Kidney (tissue), 14 donors: ENCODE results near the gene C22orf31. TPM values are rescaled to one million over a fixed set of nuclear protein-coding genes. Genes with fewer than 3 reads are reported as not detected.

Experiments used
- DNase-seq, 5 donors: peaks; one replicate each; pipeline ENCODE4 v3.0.0-alpha.2; 2013 to 2020
- FAIRE-seq: peaks from 2 replicates; lab custom pipeline; 2012; peaks lifted over from hg19 to GRCh38; lab: Jason Lieb, UNC
- H3K27ac ChIP-seq, 2 donors: one replicate each; pipeline ENCODE4 v1.7.0; 2013; ENCODE audit warnings: low read depth in 2 of 2, low read length in 2 of 2, inconsistent platforms in 1 of 2
- H3K27me3 ChIP-seq: one replicate; pipeline ENCODE4 v1.7.1; 2013; ENCODE audit warnings: low read length, inconsistent platforms; ENCODE audit not compliant: control insufficient read depth, insufficient read depth
- H3K36me3 ChIP-seq, 3 donors: one replicate each; pipeline versions ENCODE4 v1.7.0 to v1.7.1; 2013; ENCODE audit warnings: low read length in 3 of 3, control low read depth in 1 of 3, inconsistent platforms in 1 of 3; ENCODE audit not compliant: insufficient read depth in 3 of 3, control insufficient read depth in 2 of 3
- H3K4me1 ChIP-seq, 3 donors: one replicate each; pipeline versions ENCODE4 v1.7.0 to v1.7.1; 2013; ENCODE audit warnings: low read length in 3 of 3, inconsistent platforms in 1 of 3, low read depth in 1 of 3; ENCODE audit not compliant: control insufficient read depth in 2 of 3, insufficient read depth in 2 of 3
- H3K4me3 ChIP-seq, 3 donors: one replicate each; pipeline versions ENCODE4 v1.7.0 to v1.8.1; 2013; ENCODE audit warnings: low read length in 3 of 3, control low read depth in 1 of 3, inconsistent platforms in 1 of 3
- H3K9ac ChIP-seq, 3 donors: one replicate each; pipeline versions ENCODE4 v1.7.0 to v1.7.1; 2013; ENCODE audit warnings: low read length in 3 of 3, control low read depth in 1 of 3, inconsistent platforms in 1 of 3
- H3K9me3 ChIP-seq, 3 donors: one replicate each; pipeline versions ENCODE4 v1.7.0 to v1.7.1; 2013; ENCODE audit warnings: low read length in 3 of 3, control low read depth in 1 of 3, inconsistent platforms in 1 of 3; ENCODE audit not compliant: control insufficient read depth in 2 of 3, insufficient read depth in 1 of 3
- CTCF ChIP-seq: IDR thresholded peaks from 3 replicates; pipeline ENCODE4 v1.5.1; 2012; ENCODE audit warnings: mild to moderate bottlenecking, moderate library complexity, borderline replicate concordance; ENCODE audit not compliant: insufficient read depth; ENCODE audit errors: extremely low read depth
- intact Hi-C: fragments of 100-400 bp; cut with DNase I; formaldehyde crosslinking; loops from one replicate; pipeline ENCODE4 v1.11.1; 2022
- polyA plus RNA-seq: library from polyadenylated mRNA; stranded (reverse); fragments of 350-450 nt; fragmentation: Illumina TruSeq; extraction: RNeasy Lipid Tissue Mini Kit (QIAGEN cat#74804); gene quantifications from one replicate; pipeline ENCODE4 v1.2.3, GENCODE V29; 2014; ENCODE audit warnings: low read depth, low replicate concordance; ENCODE audit not compliant: insufficient read depth
- total RNA-seq: library from RNA; stranded (reverse); fragmentation: NEBNext Ultra II Directional; extraction: Animal tissue kit (Norgen Biotek cat#: 25700); gene quantifications from one replicate; pipeline ENCODE4 v1.2.1, GENCODE V29; 2021
- donor health status: control.
- donor health status: control.
- donor health status: control.
- donor health status: control.
- donor health status: control.
- donor health status: DM: yes; HTN: yes; CAD: no.
- donor health status: Normal renal cell carcinoma (clear cell type).

The C22orf31 gene
- total and polyA plus RNA-seq, 2 donors from 2014 or later: not detected

- Histone ChIP-seq H3K9ac (no peak overlapping the region), H3K9me3 (no peaks in the 10 kb centered on the region), H3K4me1 (no peaks in the 10 kb centered on the region), H3K36me3 (peaks cover 0 to 7% (median 0%) of the 10 kb centered on the region in 3 donors), H3K27me3 (no peaks in the 10 kb centered on the region), H3K27ac (no peak overlapping the region), H3K4me3 (no peak overlapping the region)
- FAIRE-seq: no peak
- intact Hi-C loops: no loop called here
- no peak for TF ChIP-seq CTCF
- no peak for DNase-seq
Measured at GRCh38 chr22:29054251-29054767, 7.3 kb downstream of the C22orf31 start.

GRCh38 chr22:29053048-29053702 is 8.5 kb downstream of the C22orf31 start:
- no peak overlapping the region for H3K27ac ChIP-seq
- H3K36me3 ChIP-seq: peaks cover 0 to 18% (median 6%) of the 10 kb centered on the region in 3 donors
- H3K9ac ChIP-seq: no peak overlapping the region
- H3K4me1 ChIP-seq: no peaks in the 10 kb centered on the region
- no peak for FAIRE-seq
- intact Hi-C loops: no loop called here
- no peaks in the 10 kb centered on the region for H3K9me3 ChIP-seq
- no peak overlapping the region for H3K4me3 ChIP-seq
- no peak for DNase-seq
- H3K27me3 ChIP-seq: no peaks in the 10 kb centered on the region
- no peak for TF ChIP-seq CTCF

- no peak for DNase-seq
- no peak overlapping the region for H3K27ac ChIP-seq
- H3K4me3 ChIP-seq: no peak overlapping the region
- no peaks in the 10 kb centered on the region for H3K27me3 ChIP-seq
- no peaks in the 10 kb centered on the region for H3K4me1 ChIP-seq
- peaks cover 2 to 42% (median 18%) of the 10 kb centered on the region in 3 donors for H3K36me3 ChIP-seq
- intact Hi-C loops: no loop called here
- H3K9me3 ChIP-seq: no peaks in the 10 kb centered on the region
- no peak for FAIRE-seq
- H3K9ac ChIP-seq: no peak overlapping the region
- no peak for TF ChIP-seq CTCF
Measured at GRCh38 chr22:29050457-29050856, 11.2 kb downstream of the C22orf31 start.
